Astrocyte of the spinal cord (primary cell): Measurements from ENCODE around the gene SPEM2.

Experiments used
- DNase-seq: peaks from one replicate; pipeline ENCODE4 v3.0.0; 2011; ENCODE audit warnings: low read depth, low spot score
- H3K4me3 ChIP-seq: 2 replicates; pipeline ENCODE4 v1.5.1; 2011; ENCODE audit warnings: low read depth, mild to moderate bottlenecking, low read length, moderate library complexity
- in situ Hi-C: cut with HindIII; loops from 2 replicates; pipeline ENCODE4 v1.10.0; 2017; ENCODE audit warnings: low sequenced_read_pairs
- TF ChIP-seq, protein P1 (sequence below): IDR thresholded peaks from 2 replicates; pipeline ENCODE4 v1.5.1; 2012; ENCODE audit warnings: low read depth, mild to moderate bottlenecking, low read length, inconsistent platforms

Gene SPEM2

DNA sequence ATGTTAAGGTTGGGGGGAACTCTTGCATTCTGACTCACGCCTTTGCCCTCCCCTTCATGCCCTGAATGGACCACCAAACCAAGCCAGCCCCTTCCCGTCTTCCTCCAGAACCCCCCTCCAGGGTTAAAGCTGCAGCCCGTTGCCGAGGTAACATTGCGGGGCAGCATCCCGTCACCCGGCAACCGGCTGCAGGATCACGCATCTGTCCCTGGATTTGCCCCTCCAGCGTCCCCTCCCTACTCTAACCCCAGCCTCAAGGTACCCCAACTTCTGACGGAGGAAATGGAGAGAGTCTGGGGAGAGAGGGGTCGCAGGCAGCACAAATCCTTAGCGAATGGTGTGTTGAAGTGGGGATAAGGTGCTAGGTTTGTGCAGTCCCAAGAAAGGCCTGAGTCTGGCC is 18.3 kb upstream of the SPEM2 start:
- no peak overlapping the region for H3K4me3 ChIP-seq
- DNase-seq, result no peak
- TF ChIP-seq, protein P1, sequence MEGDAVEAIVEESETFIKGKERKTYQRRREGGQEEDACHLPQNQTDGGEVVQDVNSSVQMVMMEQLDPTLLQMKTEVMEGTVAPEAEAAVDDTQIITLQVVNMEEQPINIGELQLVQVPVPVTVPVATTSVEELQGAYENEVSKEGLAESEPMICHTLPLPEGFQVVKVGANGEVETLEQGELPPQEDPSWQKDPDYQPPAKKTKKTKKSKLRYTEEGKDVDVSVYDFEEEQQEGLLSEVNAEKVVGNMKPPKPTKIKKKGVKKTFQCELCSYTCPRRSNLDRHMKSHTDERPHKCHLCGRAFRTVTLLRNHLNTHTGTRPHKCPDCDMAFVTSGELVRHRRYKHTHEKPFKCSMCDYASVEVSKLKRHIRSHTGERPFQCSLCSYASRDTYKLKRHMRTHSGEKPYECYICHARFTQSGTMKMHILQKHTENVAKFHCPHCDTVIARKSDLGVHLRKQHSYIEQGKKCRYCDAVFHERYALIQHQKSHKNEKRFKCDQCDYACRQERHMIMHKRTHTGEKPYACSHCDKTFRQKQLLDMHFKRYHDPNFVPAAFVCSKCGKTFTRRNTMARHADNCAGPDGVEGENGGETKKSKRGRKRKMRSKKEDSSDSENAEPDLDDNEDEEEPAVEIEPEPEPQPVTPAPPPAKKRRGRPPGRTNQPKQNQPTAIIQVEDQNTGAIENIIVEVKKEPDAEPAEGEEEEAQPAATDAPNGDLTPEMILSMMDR, result no peak
- in situ Hi-C loops, result no loop called here

DNA sequence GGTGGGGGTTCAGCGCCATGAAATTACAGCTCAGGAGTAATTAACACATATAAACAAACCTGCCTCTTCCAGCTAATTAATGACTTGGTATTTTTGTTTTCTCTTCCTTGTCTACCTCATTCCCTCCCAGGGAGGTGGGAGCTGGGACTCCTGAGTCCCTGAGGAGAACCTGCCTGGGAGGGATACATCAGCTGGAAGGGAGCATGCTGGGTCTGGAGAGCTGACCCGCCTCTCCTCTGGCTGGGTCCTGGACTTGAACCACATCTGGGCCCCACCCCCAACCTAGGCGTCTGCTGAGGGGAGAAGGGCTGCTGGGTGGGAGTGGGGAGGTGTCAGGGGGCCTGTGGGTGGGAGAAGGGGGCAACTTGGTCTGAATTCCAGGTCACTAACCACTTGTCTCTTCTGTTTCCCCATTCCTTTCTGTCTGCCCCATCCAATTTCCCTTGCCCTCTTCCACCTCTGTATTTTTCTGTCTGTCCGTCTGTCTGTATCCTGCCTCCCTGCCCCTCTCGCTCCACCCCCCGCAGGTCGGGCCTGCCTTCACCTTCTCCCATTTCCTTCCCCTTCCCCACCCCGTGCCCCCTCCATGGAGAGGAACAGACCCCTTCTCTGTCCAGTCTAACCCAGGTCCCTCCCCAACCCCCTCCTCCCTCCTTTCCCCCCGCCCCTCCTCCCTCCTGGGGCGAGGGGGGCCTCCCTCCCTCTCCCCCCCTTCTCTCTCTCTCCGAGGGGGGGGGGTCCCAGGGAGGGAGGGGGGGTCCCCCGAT is 17.7 kb upstream of the SPEM2 start, which contains the start of gene NLGN2:
TSS of gene NLGN2 (plus strand) at position 361 of the 767 bp plus-strand sequence. CDS start 411 bp downstream, outside the sequence.
- DNase-seq, result no peak
- TF ChIP-seq, protein P1, result no peak
- no peak within 1 kb of the TSS for H3K4me3 ChIP-seq
- in situ Hi-C loops, result no loop called here

DNA sequence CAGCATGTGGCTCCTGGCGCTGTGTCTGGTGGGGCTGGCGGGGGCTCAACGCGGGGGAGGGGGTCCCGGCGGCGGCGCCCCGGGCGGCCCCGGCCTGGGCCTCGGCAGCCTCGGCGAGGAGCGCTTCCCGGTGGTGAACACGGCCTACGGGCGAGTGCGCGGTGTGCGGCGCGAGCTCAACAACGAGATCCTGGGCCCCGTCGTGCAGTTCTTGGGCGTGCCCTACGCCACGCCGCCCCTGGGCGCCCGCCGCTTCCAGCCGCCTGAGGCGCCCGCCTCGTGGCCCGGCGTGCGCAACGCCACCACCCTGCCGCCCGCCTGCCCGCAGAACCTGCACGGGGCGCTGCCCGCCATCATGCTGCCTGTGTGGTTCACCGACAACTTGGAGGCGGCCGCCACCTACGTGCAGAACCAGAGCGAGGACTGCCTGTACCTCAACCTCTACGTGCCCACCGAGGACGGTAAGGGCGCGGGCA is 17.1 kb upstream of the SPEM2 start:
- no peak for DNase-seq

DNA sequence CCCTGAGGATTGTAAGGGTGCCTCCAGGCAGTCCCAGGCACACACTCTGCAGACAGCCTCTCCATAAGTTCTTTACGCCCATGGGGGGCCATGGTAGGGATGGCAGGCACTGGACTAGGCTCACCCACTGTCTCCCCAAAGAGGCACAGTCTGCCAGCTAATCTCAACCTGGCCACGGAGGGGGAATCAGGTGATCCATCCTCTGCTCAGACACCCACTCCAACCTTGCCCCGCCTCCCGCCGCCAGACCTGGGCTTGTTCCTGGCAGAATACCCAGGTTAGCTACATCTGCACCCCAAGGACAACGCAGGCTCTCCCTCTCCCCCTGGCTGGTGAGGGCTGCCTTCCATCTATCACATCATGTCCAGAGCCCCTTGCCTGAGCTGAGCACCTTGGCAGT is 16.6 kb upstream of the SPEM2 start:
- DNase-seq, result no peak
- no peak overlapping the region for H3K4me3 ChIP-seq
- in situ Hi-C loops, result no loop called here
- TF ChIP-seq, protein P1, result no peak

More for the DNA sequence above, 17.1 kb upstream of the SPEM2 start:
- in situ Hi-C loops, result no loop called here
- no peak overlapping the region for H3K4me3 ChIP-seq
- TF ChIP-seq, protein P1, result no peak

DNA sequence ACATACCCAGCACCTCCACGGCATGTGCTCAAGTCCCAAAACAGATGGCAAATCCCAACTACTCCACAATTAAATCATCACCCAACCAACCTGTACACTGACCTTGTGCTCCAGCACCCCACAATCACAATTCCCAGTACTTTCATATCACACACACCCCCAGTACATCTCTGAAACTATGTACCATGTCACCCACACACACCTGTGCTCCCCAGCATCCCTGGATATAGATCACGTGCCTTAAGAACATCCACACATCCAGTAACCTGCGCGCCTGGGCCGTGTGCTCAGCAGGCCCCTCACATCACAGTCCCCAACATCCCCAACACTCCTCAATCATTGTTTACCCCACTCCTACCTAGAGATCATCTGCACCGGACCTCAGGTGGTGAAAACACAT is 15.7 kb upstream of the SPEM2 start:
- TF ChIP-seq, protein P1, result no peak
- in situ Hi-C loops, result no loop called here
- no peak for DNase-seq
- H3K4me3 ChIP-seq, result no peak overlapping the region

DNA sequence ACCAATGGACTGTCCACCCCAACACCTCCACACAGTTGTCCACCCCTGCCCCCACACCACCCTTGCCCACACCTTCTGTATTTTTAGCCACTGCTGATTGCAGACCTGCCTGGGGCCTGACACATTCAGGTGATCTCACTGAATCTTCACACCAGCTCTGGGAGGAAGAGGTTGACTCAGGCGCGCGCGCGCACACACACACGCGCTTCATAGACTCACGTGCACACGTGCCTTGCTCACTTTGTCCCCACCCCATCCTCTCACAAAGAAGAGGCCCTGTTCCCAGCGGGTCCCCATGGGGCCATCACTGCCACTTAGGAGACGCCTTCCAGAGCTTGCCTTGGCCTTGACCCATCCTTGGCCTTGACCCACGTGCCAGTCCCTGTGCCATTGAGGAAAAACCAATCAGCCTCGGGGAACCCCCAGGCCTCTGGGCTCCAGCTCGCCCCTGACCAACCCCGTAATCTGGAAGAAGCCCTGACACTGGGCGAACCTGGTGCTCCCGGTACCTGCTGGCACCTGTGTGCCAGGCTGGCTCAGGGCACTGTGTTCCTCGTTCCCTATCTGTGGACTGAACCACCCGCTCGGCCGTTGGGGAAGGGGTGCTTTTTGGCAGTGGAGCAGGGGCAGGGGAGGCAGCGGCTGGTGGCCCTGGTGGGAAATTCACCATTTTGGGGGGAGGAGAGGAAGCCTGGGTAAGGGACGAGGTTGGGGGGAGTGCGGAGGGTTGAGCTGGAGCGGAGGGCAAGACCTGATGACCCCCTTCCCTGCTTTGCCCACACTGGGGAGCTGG is 14.6 kb upstream of the SPEM2 start:
- no peak for DNase-seq
- TF ChIP-seq, protein P1, result no peak
- no peak overlapping the region for H3K4me3 ChIP-seq
- in situ Hi-C loops, result no loop called here
